ENCODE measurements around the gene PRELID3B.

PRELID3B gene

DNA sequence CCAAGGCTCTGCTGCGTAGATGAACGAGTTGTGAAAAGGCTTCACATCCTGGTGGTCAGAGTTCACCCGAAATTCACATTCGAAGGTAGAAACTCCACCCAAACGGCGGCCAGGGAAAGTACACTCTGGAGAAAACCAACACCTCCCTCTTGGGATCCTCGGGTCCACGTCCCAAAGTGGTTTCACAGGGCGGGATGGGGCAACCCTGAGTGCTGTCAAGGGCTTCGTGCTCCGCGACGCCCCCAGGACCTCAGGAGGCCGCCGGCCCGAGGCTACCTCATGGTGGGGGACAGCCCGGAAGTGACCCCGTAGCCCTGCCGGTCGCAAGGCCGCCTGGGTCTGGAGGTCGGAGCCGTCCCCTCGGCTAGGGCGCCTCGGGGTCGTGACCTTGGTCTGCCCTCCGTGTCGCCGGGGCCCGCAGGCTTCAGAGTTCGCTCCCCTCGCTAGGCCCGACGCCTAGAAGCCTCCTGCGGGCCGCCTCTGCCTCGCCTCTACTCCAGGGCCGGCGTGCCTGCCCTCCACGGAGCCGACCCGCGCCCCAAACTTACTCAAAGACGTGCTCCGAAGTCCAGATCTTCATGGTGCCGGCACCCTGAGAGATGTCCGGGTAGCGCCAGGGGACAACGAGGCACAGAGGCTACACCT, at the start of gene PRELID3B:
TSS of gene PRELID3B (minus strand) at position 636 of the 645 bp plus-strand sequence. CDS start at position 580, 56 bp downstream.
- H3K4me3 ChIP-seq, result peak within 1 kb of the TSS; percentile 70 to 95 (median 89)
- peak within 1 kb of the TSS; percentile 72 to 94 (median 88) for H3K27ac ChIP-seq

DNA sequence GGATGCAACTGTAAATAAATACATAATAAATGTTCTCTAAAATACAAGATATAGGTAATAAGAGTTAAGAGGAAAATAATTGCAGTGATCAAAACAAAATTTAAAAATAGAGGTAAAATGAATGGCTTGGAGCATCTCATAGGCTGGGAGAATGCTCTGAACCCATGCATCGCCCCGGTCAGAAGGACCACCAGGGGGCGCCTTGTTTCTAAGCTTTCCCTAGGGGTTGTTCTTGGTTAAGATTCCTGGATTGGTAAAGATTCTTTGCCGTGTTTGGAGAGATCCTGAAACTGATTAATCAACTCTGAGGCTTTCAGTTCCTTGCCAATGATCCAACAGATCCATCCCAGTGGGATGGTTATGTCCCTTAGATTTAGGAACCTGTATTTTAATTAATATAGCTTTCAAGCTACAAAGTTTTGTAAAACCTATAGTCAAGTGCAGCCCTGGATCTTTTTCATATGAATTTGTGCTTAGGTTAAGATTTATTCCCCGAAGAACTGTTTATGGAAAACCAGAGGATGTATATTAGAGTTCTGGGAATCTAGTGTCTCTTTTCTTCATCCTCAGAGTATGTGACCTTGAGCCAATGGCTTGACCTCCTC, 45.3 kb upstream of the PRELID3B start:
- no peak overlapping the region for H3K27ac ChIP-seq
- no peak overlapping the region for H3K4me3 ChIP-seq

DNA sequence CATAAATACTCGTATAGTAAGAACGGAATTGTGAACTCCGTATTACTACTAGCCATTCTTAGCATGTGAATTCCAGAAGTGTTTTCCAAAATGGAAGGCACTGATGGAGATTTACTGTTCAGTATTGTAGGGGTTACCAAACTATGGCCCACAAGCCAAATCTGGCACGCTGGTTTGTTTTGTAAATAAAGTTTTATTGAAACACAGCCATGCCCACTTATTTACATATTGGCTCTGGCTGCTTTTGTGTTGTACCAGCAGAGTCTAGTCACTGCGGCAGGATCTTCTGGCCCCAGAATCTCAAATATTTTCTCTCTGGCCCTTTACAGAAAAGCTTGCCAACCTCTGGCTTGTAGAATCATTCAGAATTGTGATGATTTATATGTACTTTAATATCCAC, 44.3 kb upstream of the PRELID3B start:
- no peak overlapping the region for H3K4me3 ChIP-seq

DNA sequence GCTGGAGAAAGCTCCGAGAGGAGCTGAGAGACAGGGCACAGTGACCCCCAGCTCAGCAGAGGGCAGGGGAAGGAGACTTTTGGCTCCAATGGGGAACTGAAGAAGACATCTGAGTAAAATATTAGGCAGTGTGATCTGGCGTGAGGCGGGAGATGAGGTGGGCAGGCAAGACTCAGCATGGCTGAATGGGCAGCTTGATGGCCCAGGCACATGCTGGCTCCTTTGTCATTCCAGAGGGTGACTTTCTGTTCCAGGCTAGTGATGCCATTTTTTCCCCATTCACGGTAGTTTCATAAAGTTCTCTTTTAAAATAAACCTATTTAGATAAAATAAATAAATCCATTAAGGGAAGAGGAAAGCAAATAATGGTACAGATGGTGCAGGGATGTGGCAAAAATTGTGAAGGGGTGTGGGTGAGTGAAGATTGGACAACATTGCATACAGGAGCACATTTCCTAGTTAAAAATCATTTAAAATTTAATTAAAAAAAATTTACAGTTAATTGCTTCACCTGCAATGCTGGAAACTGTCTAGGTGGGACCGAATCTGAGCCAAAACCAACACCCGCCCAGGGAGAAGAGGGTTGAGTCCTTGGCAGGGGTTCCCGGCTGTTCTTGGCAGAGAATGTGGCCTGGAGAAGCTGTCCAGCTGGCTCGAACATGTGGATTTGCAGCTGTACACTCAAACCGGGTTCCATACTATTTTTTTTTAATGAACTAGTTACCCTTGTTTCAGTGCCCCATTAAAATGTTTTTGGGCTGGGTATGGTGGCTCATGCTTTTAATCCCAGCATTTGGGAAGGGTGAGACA, 41.7 kb upstream of the PRELID3B start:
- no peak overlapping the region for H3K27ac ChIP-seq
- no peak overlapping the region for H3K4me3 ChIP-seq

More for the DNA sequence above, 44.3 kb upstream of the PRELID3B start:
- H3K27ac ChIP-seq, result no peak overlapping the region

DNA sequence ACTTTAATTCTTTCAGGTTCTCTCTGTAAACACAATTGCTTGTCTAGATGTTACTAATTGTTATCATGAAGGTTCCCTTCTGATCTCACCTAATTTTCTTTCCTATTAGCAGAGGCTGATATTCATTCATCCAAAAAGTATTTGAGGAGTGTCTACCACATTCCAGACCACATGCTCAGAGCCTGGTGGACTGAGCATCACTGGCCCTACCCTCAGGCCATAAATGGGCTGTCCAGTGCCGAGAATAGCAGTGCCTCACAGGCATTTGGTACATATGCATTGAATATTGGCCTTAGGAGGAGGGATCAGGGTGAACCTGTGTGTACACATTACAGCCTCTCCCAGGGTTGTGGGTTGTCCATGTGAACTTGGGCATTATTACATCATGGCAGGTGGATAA, 40.4 kb upstream of the PRELID3B start:
- H3K4me3 ChIP-seq, result no peak overlapping the region
- no peak overlapping the region for H3K27ac ChIP-seq

GRCh38 chr20:59082077-59082740, 39.6 kb upstream of the PRELID3B start:
- Histone ChIP-seq H3K27ac (no peak overlapping the region), H3K4me3 (no peak overlapping the region)

GRCh38 chr20:59081036-59081435, 38.5 kb upstream of the PRELID3B start:
- H3K4me3 ChIP-seq, result no peak overlapping the region
- H3K27ac ChIP-seq, result no peak overlapping the region

DNA sequence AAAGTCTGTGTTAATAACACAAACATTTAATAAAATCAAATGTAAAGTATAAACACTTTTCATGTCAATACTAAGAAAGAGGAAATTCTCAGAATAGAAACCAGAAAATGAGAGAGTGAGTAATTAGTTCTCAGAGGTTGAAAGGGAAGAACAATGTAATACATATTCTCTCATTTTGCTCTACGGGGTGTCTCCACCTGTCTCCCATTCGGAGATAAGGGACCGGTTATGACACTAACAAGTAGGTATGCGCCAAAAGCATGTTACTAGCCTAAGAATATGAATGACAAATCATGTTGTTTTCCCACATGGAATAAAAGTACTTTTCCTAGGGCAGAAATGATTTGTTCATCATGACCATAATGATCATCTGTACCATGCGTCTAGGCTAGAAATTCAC, 35.6 kb upstream of the PRELID3B start:
- no peak overlapping the region for H3K27ac ChIP-seq
- no peak overlapping the region for H3K4me3 ChIP-seq

- Histone ChIP-seq H3K4me3 (no peak overlapping the region), H3K27ac (no peak overlapping the region)
Measured at GRCh38 chr20:59077705-59078104, 35.1 kb upstream of the PRELID3B start.

DNA sequence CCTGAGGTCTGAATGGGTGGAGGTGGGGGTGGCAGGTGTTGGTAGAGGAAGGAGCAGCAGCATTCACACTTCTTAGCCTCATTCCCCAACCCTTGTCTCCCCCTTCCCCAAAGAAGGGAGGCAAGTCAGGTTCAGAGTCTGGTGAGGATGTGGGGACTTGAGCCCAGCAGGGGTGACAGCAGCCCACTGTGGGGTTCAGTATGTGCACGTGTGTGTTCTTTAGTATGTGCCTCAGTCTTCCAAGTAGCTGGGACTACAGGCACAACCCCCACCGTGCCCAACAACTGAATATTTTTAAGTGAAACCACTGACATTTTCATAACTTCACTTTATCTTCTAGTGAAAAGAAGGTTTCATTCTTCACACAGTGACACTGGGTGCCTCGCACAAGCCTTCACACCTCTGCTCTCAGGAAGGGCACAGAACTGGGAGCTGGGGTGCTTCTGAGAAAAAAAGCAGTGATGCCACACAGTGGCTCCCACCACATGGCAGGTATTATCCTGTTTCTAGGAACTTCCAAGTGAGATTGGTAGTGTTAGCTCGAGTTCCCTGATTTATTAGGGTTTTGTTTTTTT, 33.4 kb upstream of the PRELID3B start:
- Histone ChIP-seq H3K4me3 (no peak overlapping the region), H3K27ac (no peak overlapping the region)

GRCh38 chr20:59074456-59074855, 31.9 kb upstream of the PRELID3B start:
- Histone ChIP-seq H3K27ac (no peak overlapping the region), H3K4me3 (no peak overlapping the region)

DNA sequence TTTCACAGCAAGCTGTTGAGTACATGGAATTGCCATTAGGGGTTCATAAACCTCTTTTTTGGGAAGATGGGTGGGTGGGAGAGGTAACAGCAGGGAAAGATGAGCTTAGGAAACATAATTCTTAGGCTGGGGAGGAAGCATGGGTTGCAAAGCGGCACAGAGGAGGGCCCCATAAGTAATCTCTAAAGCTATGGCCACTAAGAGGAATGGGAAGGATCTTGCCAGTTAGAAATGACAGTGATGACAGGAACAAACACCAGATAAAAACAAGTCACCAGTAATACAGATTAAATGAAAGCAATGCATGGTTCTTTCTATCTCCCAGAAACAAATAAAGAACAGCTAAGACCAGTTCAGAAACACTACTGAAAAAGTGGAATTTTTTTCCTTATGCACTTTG, 31.0 kb upstream of the PRELID3B start:
- Histone ChIP-seq H3K27ac (no peak overlapping the region), H3K4me3 (no peak overlapping the region)

DNA sequence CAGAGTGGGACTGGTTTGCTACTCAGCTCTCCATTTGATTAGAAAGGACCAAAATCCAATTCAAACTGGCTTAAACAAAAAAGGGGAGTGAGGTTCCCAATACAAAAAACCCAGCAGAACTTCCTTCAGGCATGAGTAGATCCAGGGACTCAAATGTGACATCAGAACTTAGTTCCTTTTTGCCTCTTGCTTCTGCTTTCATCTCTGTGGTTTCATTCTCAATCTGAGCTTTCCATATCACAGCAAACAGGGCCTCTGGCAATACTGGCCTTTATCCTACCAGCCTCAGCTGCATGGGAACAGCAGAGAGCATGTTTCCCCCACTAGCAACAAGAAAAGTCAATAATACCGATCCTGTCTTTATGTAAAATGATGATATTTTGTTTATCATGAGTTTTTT, 28.6 kb upstream of the PRELID3B start:
- H3K4me3 ChIP-seq, result no peak overlapping the region
- no peak overlapping the region for H3K27ac ChIP-seq

DNA sequence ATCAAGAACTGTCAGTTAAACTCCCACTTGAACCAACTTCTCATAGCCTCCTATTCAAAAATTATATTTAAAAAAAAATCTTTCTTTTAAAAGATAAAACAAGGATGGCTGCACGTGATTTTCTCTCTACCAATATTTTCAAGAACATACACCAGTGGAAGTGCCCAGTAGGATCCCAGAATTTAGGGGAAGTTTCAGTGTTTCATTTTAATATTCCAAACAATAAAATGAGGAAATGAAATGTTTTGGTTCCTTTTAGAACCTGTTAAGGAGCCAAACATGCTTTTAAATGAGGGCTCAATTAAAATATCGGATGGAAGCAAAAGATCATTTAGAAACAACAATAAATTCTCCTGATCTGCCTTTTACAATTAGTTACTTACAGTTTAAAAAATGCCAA, 26.4 kb upstream of the PRELID3B start:
- H3K4me3 ChIP-seq, result no peak overlapping the region
- no peak overlapping the region for H3K27ac ChIP-seq

GRCh38 chr20:59068534-59068933, 25.9 kb upstream of the PRELID3B start:
- Histone ChIP-seq H3K27ac (peak overlapping the region in 1 of 21 experiments; percentile 1), H3K4me3 (no peak overlapping the region)

DNA sequence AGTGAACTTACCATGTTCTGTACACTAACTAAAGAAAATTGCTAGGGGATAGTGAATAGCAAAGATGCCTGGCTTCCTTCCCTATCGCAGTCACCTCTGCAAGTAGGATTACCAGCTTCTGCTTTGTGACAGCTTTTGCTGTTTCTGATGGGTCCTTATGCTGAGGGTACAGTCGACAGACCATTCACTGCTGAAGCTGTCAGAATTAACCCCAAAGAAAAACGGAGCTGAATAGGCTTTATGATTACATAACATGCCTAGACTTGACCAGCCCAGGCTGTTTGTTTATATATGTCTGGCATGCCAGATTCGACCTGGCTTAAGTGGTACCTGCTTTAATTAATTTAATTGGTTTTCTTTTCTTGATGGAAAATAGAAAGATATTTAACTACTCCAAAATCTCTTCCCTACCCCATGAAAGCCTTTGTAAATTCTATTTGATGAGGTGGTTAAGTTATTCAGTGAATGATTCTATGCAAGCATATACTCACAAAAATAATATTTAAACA, 21.7 kb upstream of the PRELID3B start:
- Histone ChIP-seq H3K27ac (no peak overlapping the region), H3K4me3 (no peak overlapping the region)

DNA sequence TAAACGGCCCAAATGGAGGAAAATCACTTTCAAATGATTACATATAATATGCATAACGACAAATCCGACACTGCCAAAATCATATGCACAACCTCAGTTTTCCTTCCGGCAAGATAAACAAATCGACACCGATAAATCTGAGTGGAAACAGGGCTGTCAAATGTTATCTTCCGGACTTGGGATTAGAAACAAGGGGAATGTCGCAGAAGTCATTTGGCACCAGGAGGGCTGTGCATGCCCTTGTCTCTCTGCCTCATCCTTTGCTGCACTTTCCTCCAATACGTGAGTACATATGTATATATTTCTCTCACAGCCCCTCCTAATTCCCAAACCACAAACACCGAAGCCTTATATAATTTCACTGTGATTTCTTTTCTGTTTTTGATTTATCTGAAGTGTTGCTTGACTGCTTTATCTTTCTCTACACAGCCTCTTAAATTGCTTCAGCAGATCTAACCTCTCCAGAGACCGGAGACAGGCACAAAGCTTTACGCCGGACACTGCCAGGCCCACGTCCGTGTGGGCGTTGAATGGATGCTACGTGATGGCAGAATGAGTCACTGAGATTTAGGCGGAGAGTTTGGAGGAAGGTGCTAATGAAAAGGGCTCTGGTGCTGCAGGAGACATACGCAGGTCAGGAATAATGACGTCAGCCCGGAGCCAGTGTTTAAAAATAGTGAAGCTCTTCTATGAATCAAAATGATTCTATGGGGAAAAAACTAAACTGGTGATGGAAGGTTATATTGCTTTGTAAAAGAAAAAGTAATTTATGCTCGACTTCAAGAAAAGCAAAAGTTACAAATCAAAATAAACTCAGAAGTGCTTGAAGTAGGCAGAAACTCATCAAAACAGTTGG, 21.0 kb upstream of the PRELID3B start:
- Histone ChIP-seq H3K27ac (no peak overlapping the region), H3K4me3 (no peak overlapping the region)

DNA sequence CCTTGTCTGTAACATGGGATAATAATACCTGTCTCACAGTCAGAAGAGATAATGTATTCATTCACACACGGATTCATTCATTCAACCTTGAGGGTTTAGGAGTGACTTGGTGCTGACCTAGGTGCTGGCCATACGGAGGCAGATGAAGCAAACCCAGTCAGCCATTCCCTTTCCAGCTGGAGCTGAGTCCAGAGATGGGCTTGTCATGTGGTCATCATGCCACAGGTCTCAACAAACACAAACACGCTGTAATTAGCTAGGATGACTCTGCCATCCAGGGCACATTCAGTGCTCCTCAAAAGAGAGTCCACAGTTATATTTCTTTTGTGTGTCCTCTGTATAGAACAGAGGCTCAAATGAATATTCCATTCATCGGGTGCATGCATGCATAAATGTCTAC, 19.5 kb upstream of the PRELID3B start:
- Histone ChIP-seq H3K27ac (no peak overlapping the region), H3K4me3 (no peak overlapping the region)

- Histone ChIP-seq H3K27ac (no peak overlapping the region), H3K4me3 (no peak overlapping the region)
Measured at GRCh38 chr20:59055302-59055701, 12.7 kb upstream of the PRELID3B start.

Data from skin epidermis (tissue), 12 donors.